Esophagus muscularis mucosa (tissue), 3 donors: ENCODE data around the gene PTPRN2.

Experiments
- CTCF ChIP-seq, 3 experiments: fragments of 200-600 bp in 2 of 3; fragments of 450-650 bp in 1 of 3; sonication (generic) in 2 of 3; IDR thresholded peaks; one replicate each; pipeline ENCODE4 v1.5.1; 2017 to 2019; ENCODE audit warnings: antibody characterized with exemption in 3 of 3, mild to moderate bottlenecking in 2 of 3, moderate library complexity in 1 of 3
- POLR2A ChIP-seq: fragments of 450-650 bp; IDR thresholded peaks from one replicate; pipeline ENCODE4 v1.6.1; 2017; ENCODE audit warnings: antibody characterized with exemption, moderate library complexity, mild to moderate bottlenecking, low read depth
- POLR2AphosphoS5 ChIP-seq, 2 donors: sonication (generic); formaldehyde crosslinking; IDR thresholded peaks; one replicate each; pipeline ENCODE4 v1.6.1; 2017; ENCODE audit warnings: antibody characterized with exemption in 2 of 2

GRCh38 chr7:158020706-158021095 is 566.9 kb downstream of the PTPRN2 start:
- no peak for TF ChIP-seq CTCF (IDR thresholded peaks at IDR 0.05)
- TF ChIP-seq POLR2AphosphoS5 (IDR thresholded peaks at IDR 0.05), result no peak
- no peak for TF ChIP-seq POLR2A
